Kidney epithelial cell (primary cell): ENCODE data around the gene PIK3C2B. TPM values are rescaled to one million over a fixed set of nuclear protein-coding genes. Genes with fewer than 3 reads are reported as not detected.

Source experiments
- DNase-seq: peaks from one replicate; pipeline ENCODE4 v3.0.0-alpha.2; 2010; ENCODE audit warnings: low read depth
- H3K27me3 ChIP-seq: 2 replicates; pipeline ENCODE4 v1.6.0; 2011; ENCODE audit warnings: low read length; ENCODE audit not compliant: control insufficient read depth, insufficient read depth
- H3K36me3 ChIP-seq: 2 replicates; pipeline ENCODE4 v1.5.1; 2011; ENCODE audit warnings: low read length; ENCODE audit not compliant: control insufficient read depth, insufficient read depth
- H3K4me3 ChIP-seq: 2 replicates; pipeline ENCODE4 v1.5.1; 2011; ENCODE audit warnings: low read depth, mild to moderate bottlenecking, control low read depth, low read length
- total RNA-seq: library from RNA; depleted of rRNA; stranded (reverse); fragments of >200 nt; gene quantifications from 2 replicates; pipeline ENCODE4 v1.2.3, GENCODE V29; 2015
- TF ChIP-seq, protein P1 (sequence below): IDR thresholded peaks from 2 replicates; pipeline ENCODE4 v1.5.1; 2011; ENCODE audit warnings: mild to moderate bottlenecking, moderate library complexity, low read length, control low read depth, inconsistent platforms; ENCODE audit not compliant: insufficient read depth, poor library complexity, severe bottlenecking

PIK3C2B gene
- total RNA-seq, 1 donor from 2014 or later, result 2.8 TPM

DNA sequence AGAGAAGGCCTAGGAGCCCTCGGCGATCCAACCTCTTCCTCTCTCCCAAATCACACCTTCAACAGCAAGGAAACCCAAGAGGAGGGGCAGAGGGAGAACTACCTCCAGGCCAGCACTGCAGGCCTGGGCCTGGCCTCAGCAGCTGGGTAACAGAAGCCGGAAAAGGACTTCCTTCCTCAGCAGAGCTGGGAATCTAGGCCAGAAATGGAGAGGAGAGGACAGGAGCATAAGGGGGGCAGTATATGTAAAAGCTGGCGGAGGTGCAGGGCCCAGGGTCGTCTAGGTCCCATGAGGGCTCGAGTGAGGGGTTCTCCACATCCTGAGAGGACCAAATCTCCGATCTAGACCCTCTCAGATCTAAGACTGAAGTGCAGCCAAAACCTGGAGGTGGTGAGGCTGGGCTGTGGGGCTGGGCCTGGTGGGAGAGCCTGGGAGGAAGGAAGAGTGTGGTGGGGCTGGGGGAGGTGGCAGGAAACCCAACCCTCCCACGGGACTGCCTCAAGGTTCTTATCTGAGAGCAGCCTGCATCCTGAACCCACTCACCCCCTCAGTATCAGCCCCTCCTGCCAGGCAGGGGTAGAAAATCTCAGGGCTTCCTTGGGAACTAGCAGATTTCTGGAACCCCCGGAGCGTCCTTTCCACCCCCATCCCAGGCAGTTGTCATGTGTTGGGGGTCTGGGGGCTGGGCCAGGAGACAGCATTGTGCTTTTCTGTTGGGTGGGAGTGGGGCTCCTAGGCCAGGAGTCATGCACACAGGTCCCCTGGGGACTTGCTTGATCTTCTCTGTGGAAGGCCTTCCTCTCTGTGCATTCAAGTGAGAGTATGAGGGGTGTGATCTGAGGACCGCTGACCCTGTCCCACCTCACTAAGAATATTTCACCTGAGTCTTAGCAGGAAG lies 33.0 kb downstream of the PIK3C2B start:
- DNase-seq, result no peak
- TF ChIP-seq, protein P1, sequence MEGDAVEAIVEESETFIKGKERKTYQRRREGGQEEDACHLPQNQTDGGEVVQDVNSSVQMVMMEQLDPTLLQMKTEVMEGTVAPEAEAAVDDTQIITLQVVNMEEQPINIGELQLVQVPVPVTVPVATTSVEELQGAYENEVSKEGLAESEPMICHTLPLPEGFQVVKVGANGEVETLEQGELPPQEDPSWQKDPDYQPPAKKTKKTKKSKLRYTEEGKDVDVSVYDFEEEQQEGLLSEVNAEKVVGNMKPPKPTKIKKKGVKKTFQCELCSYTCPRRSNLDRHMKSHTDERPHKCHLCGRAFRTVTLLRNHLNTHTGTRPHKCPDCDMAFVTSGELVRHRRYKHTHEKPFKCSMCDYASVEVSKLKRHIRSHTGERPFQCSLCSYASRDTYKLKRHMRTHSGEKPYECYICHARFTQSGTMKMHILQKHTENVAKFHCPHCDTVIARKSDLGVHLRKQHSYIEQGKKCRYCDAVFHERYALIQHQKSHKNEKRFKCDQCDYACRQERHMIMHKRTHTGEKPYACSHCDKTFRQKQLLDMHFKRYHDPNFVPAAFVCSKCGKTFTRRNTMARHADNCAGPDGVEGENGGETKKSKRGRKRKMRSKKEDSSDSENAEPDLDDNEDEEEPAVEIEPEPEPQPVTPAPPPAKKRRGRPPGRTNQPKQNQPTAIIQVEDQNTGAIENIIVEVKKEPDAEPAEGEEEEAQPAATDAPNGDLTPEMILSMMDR, result no peak
- H3K27me3 ChIP-seq, result no peaks in the 10 kb centered on the region
- no peak overlapping the region for H3K4me3 ChIP-seq
- H3K36me3 ChIP-seq, result peaks cover 1% of the 10 kb centered on the region

DNA sequence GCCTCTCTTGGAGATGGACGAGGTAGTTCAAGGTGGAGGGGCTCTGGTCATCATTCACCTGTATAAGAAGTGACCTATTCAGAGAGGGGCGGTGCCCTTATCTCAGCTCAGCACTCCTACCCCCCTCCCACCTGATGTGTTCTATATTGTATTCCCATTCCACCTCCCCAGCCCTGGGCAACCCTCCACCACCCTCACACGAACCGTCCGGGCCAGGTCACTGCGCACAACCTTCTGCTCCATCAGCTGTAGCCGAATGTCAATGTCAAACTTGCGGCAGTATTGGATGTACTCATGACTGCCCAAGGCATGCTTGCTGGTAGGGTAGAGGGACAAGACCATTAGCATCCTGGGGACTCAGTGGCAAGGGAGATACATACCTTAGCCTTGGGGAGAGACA lies 34.3 kb downstream of the PIK3C2B start:
- H3K4me3 ChIP-seq, result no peak overlapping the region
- DNase-seq, result no peak
- TF ChIP-seq, protein P1, result no peak
- H3K27me3 ChIP-seq, result no peaks in the 10 kb centered on the region
- H3K36me3 ChIP-seq, result peaks cover 1% of the 10 kb centered on the region

DNA sequence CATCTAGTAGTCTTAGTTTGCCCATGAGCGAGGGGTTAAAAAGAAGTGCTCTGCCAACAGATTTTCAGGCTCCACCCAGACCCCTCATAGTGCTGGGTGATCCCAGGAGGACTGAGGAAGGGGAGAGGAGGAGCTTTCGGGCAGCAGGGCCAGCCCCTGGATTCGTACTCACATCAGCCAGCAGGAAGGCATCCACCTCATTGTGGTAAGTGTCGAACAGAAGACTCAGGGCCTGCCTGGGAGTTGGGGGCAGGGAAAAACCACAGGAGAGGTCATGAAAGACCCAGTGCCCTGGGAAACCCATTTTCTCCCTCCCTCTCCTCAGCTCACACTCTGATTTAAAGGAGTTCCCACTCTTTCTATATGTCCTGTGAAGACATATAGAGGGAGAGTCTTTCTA lies 34.9 kb downstream of the PIK3C2B start:
- no peak overlapping the region for H3K4me3 ChIP-seq
- H3K27me3 ChIP-seq, result no peaks in the 10 kb centered on the region
- H3K36me3 ChIP-seq, result peaks cover 1% of the 10 kb centered on the region
- DNase-seq, result no peak
- TF ChIP-seq, protein P1, result no peak

DNA sequence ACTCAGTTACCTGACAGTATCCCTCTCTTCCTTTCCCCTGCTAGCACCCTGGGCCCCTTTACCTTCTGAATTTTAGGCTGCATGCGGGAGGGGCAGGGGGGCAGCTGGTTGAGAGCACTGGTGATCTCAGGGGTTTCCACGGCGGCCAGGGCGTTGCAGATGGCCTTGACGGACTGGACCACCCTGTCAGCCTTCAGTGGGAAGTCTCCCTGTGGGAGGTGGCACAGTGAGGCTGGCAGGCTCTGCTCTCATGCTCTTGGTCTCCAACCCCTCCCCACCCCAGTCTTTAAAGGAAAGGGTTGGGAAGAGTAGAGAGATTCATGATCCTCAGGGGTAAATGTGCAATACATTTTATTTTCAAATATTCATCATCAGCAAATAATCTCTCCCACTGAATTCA lies 36.9 kb downstream of the PIK3C2B start:
- Histone ChIP-seq H3K36me3 (peaks cover 1% of the 10 kb centered on the region), H3K4me3 (no peak overlapping the region), H3K27me3 (no peaks in the 10 kb centered on the region)
- DNase-seq, result no peak
- TF ChIP-seq, protein P1, result no peak

DNA sequence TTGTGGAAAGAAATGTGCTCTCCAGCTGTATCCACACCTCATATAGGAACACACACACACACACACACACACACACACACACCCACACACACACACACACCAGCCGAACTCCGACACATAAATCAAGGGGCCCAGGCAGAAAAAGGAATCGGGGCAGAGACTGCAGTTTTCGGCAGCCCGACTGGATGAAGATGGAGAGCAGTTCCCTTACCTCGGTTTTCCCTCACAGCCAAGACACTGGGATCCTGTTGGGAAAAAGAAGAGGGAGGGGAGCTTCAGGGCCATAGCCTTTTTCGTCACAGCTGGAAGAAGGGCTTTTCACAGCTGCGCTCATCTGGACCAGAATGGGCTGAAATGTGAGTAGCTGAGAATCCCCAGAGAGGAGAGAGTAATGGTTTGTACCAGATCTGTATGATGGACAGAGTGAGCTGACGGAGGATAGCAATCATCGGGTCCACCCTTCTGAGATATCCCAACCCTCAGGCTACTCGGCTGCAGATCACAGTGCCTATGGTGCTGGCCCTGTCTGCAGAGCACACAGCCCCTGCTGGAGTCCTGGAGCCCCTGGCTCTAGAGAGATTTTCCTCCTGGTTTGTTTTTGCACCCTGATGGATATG lies 37.7 kb downstream of the PIK3C2B start:
- no peak for DNase-seq
- Histone ChIP-seq H3K27me3 (no peaks in the 10 kb centered on the region), H3K4me3 (no peak overlapping the region), H3K36me3 (peaks cover 1% of the 10 kb centered on the region)
- TF ChIP-seq, protein P1, result no peak
